Stimulated activated effector memory CD8-positive, alpha-beta T cell treated with anti-CD3 and anti-CD28 coated beads, Interleukin-12 subunit alpha, Interleukin-12 subunit beta, amount 100 ng/mL, for 72 hours (primary cell): ENCODE measurements around the gene DGKB.

Source experiments
- ATAC-seq: fragments of 150-1000 bp; cut with Tn5 transposase; 2 replicates; pipeline ENCODE4 v1.10.0; 2021
- DNase-seq, 2 donors: peaks; one replicate each; pipeline ENCODE4 v3.0.0; 2021 to 2022; ENCODE audit warnings: low spot score in 2 of 2
- H3K27ac Mint-ChIP-seq: one replicate; pipeline ENCODE4 v1.8.0; 2022; ENCODE audit warnings: mild to moderate bottlenecking, mixed read lengths
- H3K36me3 Mint-ChIP-seq: one replicate; pipeline ENCODE4 v1.8.0; 2022; ENCODE audit warnings: mild to moderate bottlenecking, mixed read lengths
- H3K4me1 Mint-ChIP-seq: one replicate; pipeline ENCODE4 v1.8.0; 2022; ENCODE audit warnings: mixed read lengths
- H3K4me3 Mint-ChIP-seq: one replicate; pipeline ENCODE4 v1.8.0; 2022; ENCODE audit warnings: mild to moderate bottlenecking, mixed read lengths
- H3K9me3 Mint-ChIP-seq: one replicate; pipeline ENCODE4 v1.8.0; 2022; ENCODE audit warnings: mixed read lengths

The DGKB gene

DNA sequence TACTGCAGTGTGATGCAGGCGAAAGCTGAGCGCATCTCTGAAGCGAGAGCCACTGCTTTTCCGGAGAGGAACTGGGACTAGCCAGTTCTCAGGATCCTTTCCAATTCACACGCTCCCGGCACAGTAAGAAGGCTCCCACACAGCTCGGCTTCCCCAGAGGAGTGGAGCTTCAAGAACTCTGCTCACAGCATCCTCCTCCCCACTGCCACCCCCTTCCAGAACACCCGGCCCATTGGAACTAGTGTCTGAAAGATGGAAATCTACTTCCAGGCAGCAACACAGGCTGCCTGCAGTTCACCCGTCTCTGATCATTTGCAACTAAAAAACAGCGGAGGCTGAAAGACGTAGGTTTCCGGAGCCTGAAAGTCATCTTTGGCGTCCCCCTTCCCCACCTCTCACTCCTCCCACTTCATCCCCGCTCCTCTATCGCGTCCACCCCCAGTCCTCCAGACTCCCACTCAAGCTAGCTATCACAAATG is at the start of gene DGKB:
Gene DGKB (minus strand): TSS at position 163 of the 479 bp plus-strand sequence.
- DNase-seq: no peak
- no peaks in the 10 kb centered on the region for H3K4me1 Mint-ChIP-seq
- no peak within 1 kb of the TSS for H3K4me3 Mint-ChIP-seq
- no peaks in the 10 kb centered on the region for H3K36me3 Mint-ChIP-seq
- H3K9me3 Mint-ChIP-seq: peaks cover 3% of the 10 kb centered on the region
- H3K27ac Mint-ChIP-seq: no peak within 1 kb of the TSS
- no peak for ATAC-seq

- H3K4me1 Mint-ChIP-seq: no peaks in the 10 kb centered on the region
- no peak overlapping the region for H3K27ac Mint-ChIP-seq
- DNase-seq (no peak), ATAC-seq (no peak)
- no peak overlapping the region for H3K4me3 Mint-ChIP-seq
- no peaks in the 10 kb centered on the region for H3K36me3 Mint-ChIP-seq
- H3K9me3 Mint-ChIP-seq: peaks cover 10% of the 10 kb centered on the region
Measured at GRCh38 chr7:14950013-14950412, 47.5 kb upstream of the DGKB start.

DNA sequence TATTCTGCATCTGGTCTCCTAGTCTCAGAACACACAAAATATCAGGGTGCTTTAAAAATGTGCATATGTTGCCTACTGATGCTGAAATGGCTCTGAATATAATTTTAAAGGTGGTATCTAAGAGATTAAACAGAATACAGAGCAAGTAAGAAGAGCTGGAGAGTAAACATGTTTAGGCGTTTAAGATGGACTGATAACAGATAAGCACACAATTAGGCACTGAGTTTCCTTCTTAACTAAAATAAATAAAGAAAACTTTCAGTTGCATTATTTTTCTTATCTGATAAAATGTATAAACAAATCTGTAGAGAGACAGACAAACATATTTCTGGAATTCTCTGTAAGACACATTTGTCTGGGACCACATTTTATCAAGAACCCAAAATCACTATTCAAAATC is 35.6 kb upstream of the DGKB start:
- H3K4me1 Mint-ChIP-seq: no peaks in the 10 kb centered on the region
- ATAC-seq: no peak

DNA sequence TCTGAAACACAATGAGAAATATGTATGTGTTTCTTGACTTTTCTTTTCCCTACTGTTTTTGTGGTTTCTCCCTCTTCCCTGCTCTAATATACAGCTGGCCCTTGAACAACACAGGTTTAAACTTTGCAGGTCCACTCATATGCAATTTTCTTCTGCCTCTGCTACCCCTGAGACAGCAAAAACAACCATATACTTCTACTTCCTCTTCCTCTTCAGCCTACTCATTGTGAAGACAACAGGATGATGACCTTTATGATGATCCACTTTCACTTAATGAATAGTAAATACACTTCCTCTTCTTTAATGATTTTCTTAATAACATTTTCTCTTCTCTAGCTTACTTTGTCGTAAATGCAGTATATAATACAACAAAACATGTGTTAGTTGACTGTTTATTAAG is 35.0 kb upstream of the DGKB start:
- Mint-ChIP-seq H3K4me3 (no peak overlapping the region), H3K9me3 (peaks cover 6% of the 10 kb centered on the region), H3K36me3 (no peaks in the 10 kb centered on the region), H3K4me1 (no peaks in the 10 kb centered on the region), H3K27ac (no peak overlapping the region)
- DNase-seq: no peak
- no peak for ATAC-seq

More for the DNA sequence above, 35.6 kb upstream of the DGKB start:
- H3K36me3 Mint-ChIP-seq: no peaks in the 10 kb centered on the region
- no peak for DNase-seq
- no peak overlapping the region for H3K4me3 Mint-ChIP-seq
- no peak overlapping the region for H3K27ac Mint-ChIP-seq
- H3K9me3 Mint-ChIP-seq: peaks cover 8% of the 10 kb centered on the region

DNA sequence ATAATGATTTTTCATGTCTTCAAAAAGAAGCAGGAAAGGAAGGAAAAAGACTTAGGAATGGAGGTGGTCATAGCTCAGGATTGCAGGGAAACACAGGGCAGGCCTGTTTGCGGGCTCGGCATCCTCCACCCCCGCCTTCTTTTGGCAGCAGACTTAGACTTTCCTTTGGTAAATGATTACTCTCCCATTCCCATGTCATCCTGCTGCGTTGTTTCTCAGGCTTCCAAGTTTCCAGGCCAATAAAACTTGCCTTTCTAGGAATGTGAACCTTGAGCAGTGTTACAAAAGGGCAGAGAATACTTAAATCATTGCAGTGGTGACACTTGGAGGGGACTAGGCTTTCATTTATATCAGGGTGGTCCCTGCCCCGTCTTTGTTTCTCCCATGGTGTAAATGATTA is 34.0 kb upstream of the DGKB start:
- ATAC-seq (no peak), DNase-seq (no peak)
- peaks cover 9% of the 10 kb centered on the region for H3K9me3 Mint-ChIP-seq
- no peak overlapping the region for H3K27ac Mint-ChIP-seq
- H3K4me1 Mint-ChIP-seq: no peaks in the 10 kb centered on the region
- H3K4me3 Mint-ChIP-seq: no peak overlapping the region
- H3K36me3 Mint-ChIP-seq: no peaks in the 10 kb centered on the region

GRCh38 chr7:14934839-14935238 is 32.3 kb upstream of the DGKB start:
- Mint-ChIP-seq H3K27ac (no peak overlapping the region), H3K9me3 (peaks cover 9% of the 10 kb centered on the region), H3K36me3 (no peaks in the 10 kb centered on the region), H3K4me1 (no peaks in the 10 kb centered on the region), H3K4me3 (no peak overlapping the region)
- DNase-seq (no peak), ATAC-seq (no peak)

DNA sequence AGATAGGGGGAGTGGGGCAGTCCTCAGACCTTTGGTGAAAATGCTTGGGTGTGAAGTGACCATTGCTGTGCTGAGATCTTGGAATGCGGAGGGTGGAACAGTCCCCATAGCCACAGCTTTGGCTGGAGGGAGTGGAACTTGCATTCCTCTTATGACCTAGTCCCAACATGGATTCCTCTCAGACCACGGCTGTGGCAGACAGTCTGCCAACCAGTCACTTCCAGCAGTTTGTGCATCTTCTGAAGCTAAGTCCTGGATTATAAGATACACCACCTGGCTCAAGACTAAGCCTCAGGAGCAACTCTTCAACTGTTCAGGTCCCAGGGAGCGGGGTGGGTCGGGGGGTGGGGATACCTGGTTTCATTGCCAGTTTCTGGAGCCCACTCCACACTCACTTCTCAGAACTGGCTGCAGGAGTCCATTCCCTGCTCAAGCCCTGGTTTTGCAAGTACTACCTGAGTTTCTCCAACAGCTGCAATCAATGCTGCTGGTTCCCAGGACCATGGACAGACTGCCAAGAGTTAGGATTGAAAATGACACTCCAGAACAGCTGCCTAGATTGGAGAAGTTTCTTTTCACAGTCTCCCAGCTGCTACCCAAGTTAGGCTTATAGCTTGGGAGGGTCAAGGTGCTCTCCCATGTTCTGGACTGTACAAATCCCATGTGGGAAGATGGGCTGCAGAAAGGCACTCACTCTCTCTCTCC is 29.1 kb upstream of the DGKB start:
- no peaks in the 10 kb centered on the region for H3K4me1 Mint-ChIP-seq

DNA sequence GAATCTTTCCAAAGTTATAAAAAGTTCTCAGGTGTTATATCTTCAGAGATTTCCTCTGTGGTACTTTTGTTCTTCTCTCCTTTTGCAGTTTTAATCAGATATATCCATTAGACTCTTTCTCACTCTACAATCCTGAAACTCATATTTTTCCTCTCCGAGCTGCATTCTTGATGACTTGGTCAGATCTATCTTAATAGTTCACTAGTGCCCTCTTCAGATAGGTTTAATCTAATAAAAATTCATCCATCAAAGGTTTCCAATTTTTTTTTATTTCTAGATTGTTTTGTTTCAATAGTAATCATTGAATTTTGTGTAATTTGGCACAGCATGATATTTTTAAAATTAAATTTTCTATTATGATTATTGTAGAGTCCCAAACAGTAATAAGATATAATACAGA is 21.8 kb upstream of the DGKB start:
- no peak overlapping the region for H3K27ac Mint-ChIP-seq
- no peaks in the 10 kb centered on the region for H3K36me3 Mint-ChIP-seq
- H3K4me3 Mint-ChIP-seq: no peak overlapping the region
- DNase-seq (no peak), ATAC-seq (no peak)
- no peaks in the 10 kb centered on the region for H3K4me1 Mint-ChIP-seq
- H3K9me3 Mint-ChIP-seq: no peaks in the 10 kb centered on the region

More for the DNA sequence above, 29.1 kb upstream of the DGKB start:
- no peak overlapping the region for H3K4me3 Mint-ChIP-seq
- peaks cover 9% of the 10 kb centered on the region for H3K9me3 Mint-ChIP-seq
- ATAC-seq: no peak
- no peaks in the 10 kb centered on the region for H3K36me3 Mint-ChIP-seq
- H3K27ac Mint-ChIP-seq: no peak overlapping the region
- DNase-seq: no peak

DNA sequence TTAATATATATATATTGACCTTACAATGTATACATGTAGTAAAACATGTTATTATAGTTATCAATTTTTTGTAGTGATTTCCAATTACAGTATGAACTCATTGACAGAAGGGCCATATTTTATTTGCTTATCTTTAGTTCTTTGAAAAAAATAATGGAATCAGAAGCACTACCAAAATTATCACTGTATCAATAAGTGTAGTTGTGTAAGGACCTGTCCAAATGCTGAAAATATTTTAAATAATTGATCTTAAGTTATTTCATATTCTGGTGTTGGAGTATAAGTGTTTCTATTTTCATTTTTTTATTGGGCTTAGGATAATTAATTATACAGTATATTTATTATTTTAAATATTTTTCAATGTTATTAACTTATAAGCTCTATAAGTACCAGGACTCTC is 8.5 kb upstream of the DGKB start:
- H3K36me3 Mint-ChIP-seq: no peaks in the 10 kb centered on the region
- DNase-seq: no peak
- no peak for ATAC-seq
- H3K4me1 Mint-ChIP-seq: no peaks in the 10 kb centered on the region
- H3K4me3 Mint-ChIP-seq: no peak overlapping the region
- no peak overlapping the region for H3K27ac Mint-ChIP-seq
- peaks cover 11% of the 10 kb centered on the region for H3K9me3 Mint-ChIP-seq

DNA sequence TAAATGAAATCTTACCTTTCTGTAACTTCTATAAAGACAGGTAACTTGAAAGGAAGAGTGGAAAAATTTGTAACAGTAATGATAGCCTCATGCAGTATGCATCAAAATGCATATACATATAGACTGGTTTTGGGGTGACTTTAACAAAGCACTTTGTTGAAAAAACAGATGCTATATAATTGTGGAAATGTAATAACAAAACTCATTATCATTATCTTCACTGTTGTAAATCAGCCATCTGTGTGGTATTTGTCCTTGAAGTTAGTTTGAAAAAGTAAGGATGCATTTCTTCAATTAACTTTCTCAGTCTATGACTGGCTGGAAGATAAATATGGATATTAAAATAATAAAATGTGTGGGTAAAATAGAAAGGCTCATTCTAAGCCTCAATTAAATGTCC is 6.1 kb upstream of the DGKB start:
- Mint-ChIP-seq H3K9me3 (peaks cover 7% of the 10 kb centered on the region), H3K36me3 (no peaks in the 10 kb centered on the region), H3K4me1 (no peaks in the 10 kb centered on the region), H3K4me3 (no peak overlapping the region), H3K27ac (no peak overlapping the region)
- no peak for DNase-seq
- no peak for ATAC-seq

DNA sequence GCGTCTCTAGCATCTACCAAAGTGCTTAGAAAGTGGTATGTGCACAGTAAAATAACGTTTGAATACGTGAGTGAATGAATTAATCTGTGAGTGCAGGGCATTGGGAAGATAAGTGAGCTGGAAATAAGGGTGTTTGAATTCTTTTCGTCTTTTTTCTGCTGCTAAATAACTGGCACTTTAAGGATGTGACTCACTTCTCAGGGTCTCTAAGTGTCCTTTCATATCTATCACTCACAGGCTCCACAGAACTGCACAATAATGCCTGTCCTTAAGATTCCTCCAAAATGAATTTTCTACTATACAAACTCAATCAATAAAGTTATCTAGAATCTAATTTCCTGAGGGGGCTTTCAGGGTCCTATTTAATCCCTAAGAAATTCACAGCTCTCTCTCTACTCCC is 3.2 kb upstream of the DGKB start:
- Mint-ChIP-seq H3K36me3 (no peaks in the 10 kb centered on the region), H3K4me1 (no peaks in the 10 kb centered on the region), H3K9me3 (no peaks in the 10 kb centered on the region), H3K4me3 (no peak overlapping the region), H3K27ac (no peak overlapping the region)
- DNase-seq (no peak), ATAC-seq (no peak)

- Mint-ChIP-seq H3K27ac (no peak overlapping the region), H3K9me3 (peaks cover 3% of the 10 kb centered on the region), H3K4me3 (no peak overlapping the region), H3K4me1 (no peaks in the 10 kb centered on the region), H3K36me3 (no peaks in the 10 kb centered on the region)
- no peak for ATAC-seq
- DNase-seq: no peak
Measured at GRCh38 chr7:14900051-14900450, 2.5 kb downstream of the DGKB start.

DNA sequence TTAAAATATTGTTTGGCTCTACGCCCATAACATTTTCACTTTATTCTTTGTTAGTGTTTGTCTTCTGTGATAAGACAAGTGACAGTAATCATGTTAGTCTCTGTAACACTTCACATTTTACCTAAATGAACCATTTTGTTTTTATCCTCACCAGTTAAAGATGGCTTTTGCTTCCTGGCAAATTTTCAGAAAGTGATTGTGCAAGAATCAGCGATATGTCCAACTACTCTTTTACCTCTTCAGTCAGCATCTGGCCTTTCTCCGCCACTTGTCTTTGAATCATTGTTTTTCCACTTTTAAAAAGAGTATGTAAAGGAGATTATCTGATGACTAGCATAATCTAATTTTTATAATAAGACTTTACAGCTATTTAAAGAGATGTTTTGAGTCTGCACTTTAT is 3.5 kb downstream of the DGKB start:
- H3K27ac Mint-ChIP-seq: no peak overlapping the region
- ATAC-seq (no peak), DNase-seq (no peak)
- no peaks in the 10 kb centered on the region for H3K4me1 Mint-ChIP-seq
- H3K4me3 Mint-ChIP-seq: no peak overlapping the region
- H3K9me3 Mint-ChIP-seq: peaks cover 3% of the 10 kb centered on the region
- no peaks in the 10 kb centered on the region for H3K36me3 Mint-ChIP-seq

- Mint-ChIP-seq H3K27ac (no peak overlapping the region), H3K4me3 (no peak overlapping the region), H3K36me3 (no peaks in the 10 kb centered on the region), H3K4me1 (no peaks in the 10 kb centered on the region), H3K9me3 (peaks cover 10% of the 10 kb centered on the region)
- ATAC-seq (no peak), DNase-seq (no peak)
Measured at GRCh38 chr7:14896461-14896860, 6.1 kb downstream of the DGKB start.

GRCh38 chr7:14894826-14895225 is 7.7 kb downstream of the DGKB start:
- Mint-ChIP-seq H3K27ac (no peak overlapping the region), H3K9me3 (peaks cover 13% of the 10 kb centered on the region), H3K36me3 (no peaks in the 10 kb centered on the region), H3K4me3 (no peak overlapping the region), H3K4me1 (no peaks in the 10 kb centered on the region)
- ATAC-seq: no peak
- DNase-seq: no peak

DNA sequence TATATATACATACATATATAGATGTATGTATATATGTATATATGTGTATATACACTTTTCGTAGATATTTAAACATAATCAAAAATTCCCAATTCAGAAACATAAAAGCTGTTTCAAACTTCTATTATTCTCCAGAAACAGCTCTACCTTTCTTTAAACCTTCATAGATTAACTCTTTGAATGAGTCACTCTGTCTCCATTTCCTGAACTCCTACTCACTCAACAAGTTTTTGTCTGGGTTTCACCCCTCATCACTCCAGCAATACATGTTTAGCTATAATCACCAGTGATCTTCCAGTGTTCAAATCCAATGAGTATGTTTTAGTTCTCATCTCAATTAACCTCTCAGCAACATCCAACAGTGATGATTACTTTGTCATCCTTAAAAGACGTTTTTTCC is 9.6 kb downstream of the DGKB start:
- Mint-ChIP-seq H3K9me3 (peaks cover 11% of the 10 kb centered on the region), H3K4me1 (no peaks in the 10 kb centered on the region), H3K36me3 (no peaks in the 10 kb centered on the region)

GRCh38 chr7:14891289-14891688 is 11.3 kb downstream of the DGKB start:
- DNase-seq (no peak), ATAC-seq (no peak)
- Mint-ChIP-seq H3K27ac (no peak overlapping the region), H3K4me1 (no peaks in the 10 kb centered on the region), H3K36me3 (no peaks in the 10 kb centered on the region), H3K4me3 (no peak overlapping the region), H3K9me3 (peaks cover 10% of the 10 kb centered on the region)

More for the DNA sequence above, 9.6 kb downstream of the DGKB start:
- ATAC-seq: no peak
- H3K27ac Mint-ChIP-seq: no peak overlapping the region
- DNase-seq: no peak
- no peak overlapping the region for H3K4me3 Mint-ChIP-seq
